Muscle layer of colon (tissue), 2 donors: ENCODE measurements around the gene BMP2K.
"Not testable (repeated sequence)": the region's sequence is repeated elsewhere in the genome, so short reads cannot be mapped to it uniquely, and the experiment has no call there.

Experiments used
- H3K27ac ChIP-seq: one replicate; pipeline ENCODE4 v1.7.0; 2013; ENCODE audit warnings: low read depth, mild to moderate bottlenecking, low read length, moderate library complexity
- H3K27me3 ChIP-seq, 2 donors: one replicate each; pipeline ENCODE4 v1.7.0; 2013; ENCODE audit warnings: low read length in 2 of 2, mild to moderate bottlenecking in 2 of 2; ENCODE audit not compliant: insufficient read depth in 2 of 2, control insufficient read depth in 1 of 2
- H3K36me3 ChIP-seq: one replicate; pipeline ENCODE4 v1.7.0; 2013; ENCODE audit warnings: mild to moderate bottlenecking, low read length; ENCODE audit not compliant: insufficient read depth
- H3K4me1 ChIP-seq: one replicate; pipeline ENCODE4 v1.7.0; 2013; ENCODE audit warnings: mild to moderate bottlenecking, low read length; ENCODE audit not compliant: insufficient read depth
- H3K4me3 ChIP-seq, 2 donors: one replicate each; pipeline ENCODE4 v1.7.0; 2013; ENCODE audit warnings: low read length in 2 of 2, low read depth in 1 of 2, mild to moderate bottlenecking in 1 of 2, moderate library complexity in 1 of 2
- H3K9ac ChIP-seq: one replicate; pipeline ENCODE4 v1.7.0; 2013; ENCODE audit warnings: low read length
- H3K9me3 ChIP-seq: one replicate; pipeline ENCODE4 v1.7.0; 2013; ENCODE audit warnings: mild to moderate bottlenecking, low read length
- donor health status: abdominal sarcoma.
- donor health status: Adenocarcinoma of cecum.

BMP2K gene

GRCh38 chr4:78779280-78779679, 3.1 kb downstream of the BMP2K start:
- peaks cover 22% of the 10 kb centered on the region for H3K4me1 ChIP-seq

GRCh38 chr4:78780093-78780492, 3.9 kb downstream of the BMP2K start:
- Histone ChIP-seq H3K27me3 (no peaks in the 10 kb centered on the region), H3K9me3 (no peaks in the 10 kb centered on the region), H3K36me3 (no peaks in the 10 kb centered on the region), H3K27ac (no peak overlapping the region), H3K9ac (no peak overlapping the region), H3K4me3 (no peak overlapping the region), H3K4me1 (peaks cover 23% of the 10 kb centered on the region)

More at GRCh38 chr4:78779280-78779679, 3.1 kb downstream of the BMP2K start:
- H3K27ac ChIP-seq: no peak overlapping the region
- no peak overlapping the region for H3K4me3 ChIP-seq
- H3K9ac ChIP-seq: no peak overlapping the region
- no peaks in the 10 kb centered on the region for H3K9me3 ChIP-seq
- no peaks in the 10 kb centered on the region for H3K36me3 ChIP-seq
- no peaks in the 10 kb centered on the region for H3K27me3 ChIP-seq

- H3K27me3 ChIP-seq: no peaks in the 10 kb centered on the region
- H3K9me3 ChIP-seq: no peaks in the 10 kb centered on the region
- no peak overlapping the region for H3K4me3 ChIP-seq
- H3K27ac ChIP-seq: no peak overlapping the region
- no peaks in the 10 kb centered on the region for H3K36me3 ChIP-seq
- H3K9ac ChIP-seq: no peak overlapping the region
- peaks cover 23% of the 10 kb centered on the region for H3K4me1 ChIP-seq
These were observed 5.0 kb downstream of the BMP2K start for GRCh38 chr4:78781139-78781538.

DNA sequence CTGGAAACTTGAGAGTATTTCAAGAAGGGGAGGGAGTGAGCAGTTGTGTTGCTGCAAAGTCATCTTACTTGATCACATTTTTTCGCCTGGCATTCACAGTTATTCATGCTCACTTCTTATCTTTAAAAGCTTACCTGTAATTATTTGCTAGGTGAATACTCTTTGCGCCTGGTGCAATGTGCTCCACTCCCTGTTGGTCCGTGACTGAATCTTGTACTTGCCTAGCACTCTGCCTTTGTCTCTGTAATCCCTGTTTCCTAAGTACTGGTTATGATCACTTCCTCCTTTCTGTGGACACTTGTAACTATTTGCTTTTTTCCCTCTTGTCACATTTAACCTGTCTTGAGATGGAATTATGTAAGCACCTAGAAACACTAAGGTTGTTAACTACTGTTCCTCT, 5.8 kb downstream of the BMP2K start:
- H3K36me3 ChIP-seq: no peaks in the 10 kb centered on the region
- no peak overlapping the region for H3K4me3 ChIP-seq
- H3K9ac ChIP-seq: no peak overlapping the region
- H3K27me3 ChIP-seq: no peaks in the 10 kb centered on the region
- H3K4me1 ChIP-seq: peaks cover 23% of the 10 kb centered on the region
- no peaks in the 10 kb centered on the region for H3K9me3 ChIP-seq
- H3K27ac ChIP-seq: no peak overlapping the region

DNA sequence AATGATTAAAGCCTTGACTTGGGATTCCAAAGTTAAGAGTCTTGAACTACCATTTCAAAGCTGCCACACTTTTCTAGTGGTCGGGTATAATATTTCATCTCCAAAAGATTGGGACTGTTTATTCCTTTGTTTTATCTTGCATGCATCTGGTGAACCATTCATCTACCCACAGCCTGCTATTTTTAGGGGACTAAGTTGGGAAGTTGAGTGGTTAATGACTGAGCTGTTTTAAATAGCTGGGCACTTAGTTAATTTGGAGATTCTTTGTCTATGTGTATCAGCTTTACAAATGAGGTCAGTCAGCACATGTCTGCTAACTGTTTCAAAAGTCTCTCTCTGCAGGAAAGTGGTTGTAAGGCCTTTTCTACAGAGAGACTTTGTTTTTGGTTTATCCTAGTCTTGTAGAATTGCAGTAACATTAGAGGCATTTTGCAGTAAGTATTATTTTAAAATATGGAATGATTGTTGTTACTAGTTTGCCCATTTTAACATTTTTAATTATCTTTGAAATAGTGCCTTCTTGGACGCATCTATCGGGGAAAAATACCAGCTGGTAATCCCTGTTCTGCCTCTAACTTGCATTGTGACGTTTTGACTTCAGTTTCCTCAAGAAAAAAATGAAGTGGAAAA, 8.2 kb downstream of the BMP2K start:
- Histone ChIP-seq H3K9me3 (no peaks in the 10 kb centered on the region), H3K9ac (no peak overlapping the region), H3K4me1 (peaks cover 10% of the 10 kb centered on the region), H3K36me3 (no peaks in the 10 kb centered on the region), H3K4me3 (no peak overlapping the region), H3K27ac (no peak overlapping the region), H3K27me3 (no peaks in the 10 kb centered on the region)

GRCh38 chr4:78787392-78788006, 11.3 kb downstream of the BMP2K start:
- H3K4me1 ChIP-seq: peaks cover 6% of the 10 kb centered on the region
- no peaks in the 10 kb centered on the region for H3K36me3 ChIP-seq
- H3K27me3 ChIP-seq: no peaks in the 10 kb centered on the region
- no peak overlapping the region for H3K9ac ChIP-seq
- no peak overlapping the region for H3K4me3 ChIP-seq
- H3K9me3 ChIP-seq: no peaks in the 10 kb centered on the region
- no peak overlapping the region for H3K27ac ChIP-seq

DNA sequence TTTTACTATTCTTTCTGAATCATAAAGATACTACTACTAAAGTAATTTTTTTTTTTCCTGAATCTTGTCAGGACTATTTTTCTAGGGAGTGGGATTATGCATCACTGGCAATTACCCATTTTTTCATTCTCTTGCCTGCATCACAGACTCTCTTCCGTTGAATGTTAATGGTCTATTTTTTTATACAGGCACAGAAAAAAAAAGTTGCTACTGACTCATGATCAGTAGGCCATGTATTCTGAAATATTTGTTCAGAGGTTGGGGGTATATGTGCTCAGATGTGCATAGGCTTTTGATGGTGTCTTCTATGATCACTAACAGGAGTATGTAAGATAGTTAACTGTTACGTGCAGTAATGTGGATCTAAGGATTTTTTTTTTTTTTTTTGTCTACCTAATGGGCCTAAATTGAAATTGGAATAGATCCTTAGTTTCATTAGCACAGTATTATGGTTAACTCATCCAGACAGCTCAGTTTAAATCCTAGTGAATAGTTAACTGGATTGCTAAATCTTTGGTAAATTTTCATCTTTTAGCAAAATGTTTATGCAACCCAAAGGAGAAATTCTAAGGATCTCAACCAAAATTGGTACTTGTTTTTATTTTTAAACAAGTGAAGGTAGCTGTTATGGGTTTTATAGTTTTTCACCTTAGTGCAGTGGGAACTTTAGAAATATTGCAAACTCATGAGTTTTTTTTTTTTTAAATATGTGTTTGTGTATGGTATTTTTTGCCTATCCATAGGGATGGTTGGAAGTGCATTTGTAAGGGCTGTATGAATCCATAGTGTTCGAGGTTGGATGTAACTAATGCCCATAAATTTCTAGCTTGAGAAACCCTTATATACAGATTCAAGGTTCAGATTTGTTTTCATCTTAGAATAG, 12.1 kb downstream of the BMP2K start:
- peaks cover 6% of the 10 kb centered on the region for H3K4me1 ChIP-seq
- no peak overlapping the region for H3K9ac ChIP-seq
- H3K4me3 ChIP-seq: no peak overlapping the region
- H3K27ac ChIP-seq: no peak overlapping the region
- H3K9me3 ChIP-seq: no peaks in the 10 kb centered on the region
- H3K36me3 ChIP-seq: no peaks in the 10 kb centered on the region
- H3K27me3 ChIP-seq: no peaks in the 10 kb centered on the region

- H3K36me3 ChIP-seq, H3K9ac ChIP-seq, H3K9me3 ChIP-seq, H3K4me1 ChIP-seq, H3K4me3 ChIP-seq, H3K27ac ChIP-seq, H3K27me3 ChIP-seq: not testable (repeated sequence)
These were observed 19.7 kb downstream of the BMP2K start for GRCh38 chr4:78795594-78796416.

DNA sequence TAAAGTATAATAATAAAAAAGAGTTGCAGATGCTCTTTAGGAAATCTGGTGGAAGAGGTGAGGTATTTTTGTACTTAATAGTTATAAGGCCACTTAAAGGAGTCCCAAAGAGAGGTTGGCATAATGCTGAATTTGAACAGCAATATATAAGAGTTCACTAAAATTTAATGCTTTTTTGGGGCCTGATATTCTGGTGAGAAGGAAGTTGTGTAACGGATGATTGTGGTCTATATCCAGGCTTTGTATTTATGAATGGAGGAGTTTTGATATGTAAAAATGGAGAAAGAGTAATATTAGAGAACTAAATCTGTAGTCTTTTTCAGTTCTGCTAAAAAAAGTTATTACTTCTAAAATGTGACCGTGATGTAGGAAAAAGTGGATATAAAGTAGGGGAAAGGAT, 20.4 kb downstream of the BMP2K start:
- no peak overlapping the region for H3K4me3 ChIP-seq

DNA sequence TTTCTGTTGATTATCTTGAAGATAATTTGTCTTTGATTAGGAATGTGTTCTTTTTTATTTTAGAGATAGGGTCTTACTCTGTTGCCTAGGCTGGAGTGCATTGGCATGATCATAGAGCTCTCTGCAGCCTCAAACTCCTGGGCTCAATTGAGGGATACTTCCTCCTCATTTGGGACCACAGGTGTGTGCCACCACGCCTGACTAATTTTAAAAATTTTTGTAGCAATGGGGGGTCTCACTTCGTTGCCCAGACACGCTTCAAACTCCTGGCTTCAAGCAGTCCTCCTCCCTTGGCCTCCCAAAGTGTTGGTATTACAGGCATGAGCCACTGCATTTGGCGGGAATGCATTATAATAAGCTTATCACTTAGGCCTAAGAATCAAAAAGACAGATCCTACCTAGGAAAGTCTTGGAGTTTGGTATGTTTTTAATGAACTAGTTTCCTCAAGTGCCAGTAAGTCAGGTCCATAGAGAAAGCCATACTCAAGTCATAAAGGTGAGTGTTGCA, 21.7 kb downstream of the BMP2K start:
- no peak overlapping the region for H3K27ac ChIP-seq
- no peaks in the 10 kb centered on the region for H3K27me3 ChIP-seq
- H3K4me3 ChIP-seq: no peak overlapping the region
- no peaks in the 10 kb centered on the region for H3K9me3 ChIP-seq
- no peaks in the 10 kb centered on the region for H3K4me1 ChIP-seq
- H3K36me3 ChIP-seq: no peaks in the 10 kb centered on the region
- no peak overlapping the region for H3K9ac ChIP-seq

More for the DNA sequence above, 20.4 kb downstream of the BMP2K start:
- Histone ChIP-seq H3K4me1 (no peaks in the 10 kb centered on the region), H3K9ac (no peak overlapping the region), H3K36me3 (no peaks in the 10 kb centered on the region), H3K27me3 (no peaks in the 10 kb centered on the region), H3K27ac (no peak overlapping the region), H3K9me3 (no peaks in the 10 kb centered on the region)
